HG02970 (cell line): Measurements from ENCODE around the gene PNLIP.

Source experiments
- ATAC-seq: cut with Tn5 transposase; IDR thresholded peaks from one replicate; pipeline ENCODE4 v1.9.1; 2021; ENCODE audit warnings: mild to moderate bottlenecking, moderate library complexity, moderate number of reproducible peaks; ENCODE audit not compliant: unreplicated experiment, low FRiP score

PNLIP gene

GRCh38 chr10:116612107-116612769 is 66.5 kb downstream of the PNLIP start:
- no peak for ATAC-seq

GRCh38 chr10:116613471-116613870 is 67.7 kb downstream of the PNLIP start:
- ATAC-seq, result no peak

GRCh38 chr10:116614796-116615195 is 69.1 kb downstream of the PNLIP start:
- no peak for ATAC-seq

- ATAC-seq, result no peak
Measured at GRCh38 chr10:116615199-116615776, 69.6 kb downstream of the PNLIP start.
